ENCODE results near the gene TOX3.

Gene TOX3

DNA sequence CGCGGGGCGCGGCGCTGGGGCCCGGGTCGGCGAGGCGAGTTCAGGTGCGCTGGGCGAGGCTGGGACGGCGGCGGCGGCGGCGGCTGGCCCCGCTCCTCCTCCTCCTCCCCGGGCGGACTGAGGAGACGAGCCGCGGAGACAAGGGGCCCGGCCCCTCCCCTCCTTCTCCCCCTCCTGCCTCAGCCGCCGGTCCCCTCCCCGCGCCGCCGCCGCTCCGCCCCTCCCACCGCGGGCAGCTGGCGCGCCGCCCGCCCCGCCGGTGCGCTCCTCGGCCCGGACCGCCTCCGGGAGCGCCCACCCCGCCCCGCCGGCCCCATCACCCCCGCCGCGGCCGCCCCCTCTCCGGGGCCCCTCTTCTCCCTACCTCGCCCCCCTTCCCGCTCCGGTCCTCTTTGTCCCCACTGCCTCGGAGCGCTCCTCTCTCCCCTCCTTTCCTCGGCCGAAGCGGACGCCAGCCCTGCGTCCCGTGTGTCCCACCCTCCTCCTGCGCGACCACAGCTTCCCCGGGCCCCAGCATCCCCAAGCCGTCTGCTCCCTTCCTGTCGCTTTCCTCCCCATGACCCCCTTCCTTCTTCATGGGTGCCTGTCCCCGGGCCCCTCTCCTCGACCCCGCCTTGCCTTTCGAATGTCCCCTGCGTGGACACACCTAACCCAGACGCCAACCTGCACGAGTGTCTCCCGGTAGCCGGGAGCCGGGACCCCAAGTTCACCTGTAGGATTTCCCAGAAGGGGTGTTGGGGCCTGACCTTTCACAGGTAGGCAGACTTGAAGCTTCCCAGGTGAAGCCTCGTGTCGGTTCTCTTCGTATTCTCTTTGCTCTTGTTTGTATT lies at the start of gene TOX3:
Gene TOX3, minus strand, starts transcription at position 140 of the 830 bp plus-strand sequence. CDS start 420 bp downstream, outside the sequence.
- DNase-seq (ENCODE audit: low read depth), result no peak
- peaks cover 8% of the 10 kb centered on the region for H3K4me1 ChIP-seq (ENCODE audit: control insufficient read depth, insufficient read depth, low read length)
- H3K4me3 ChIP-seq (ENCODE audit: low read length), result no peak within 1 kb of the TSS
- H3K36me3 ChIP-seq (ENCODE audit: control insufficient read depth, insufficient read depth, low read length, severe bottlenecking), result no peaks in the 10 kb centered on the region
- H3K27me3 ChIP-seq (replicated peaks; ENCODE audit: control insufficient read depth, insufficient read depth, low read length), result peaks cover 52% of the 10 kb centered on the region
- no peaks in the 10 kb centered on the region for H3K9me3 ChIP-seq (ENCODE audit: control insufficient read depth, low read length)
- no peak within 1 kb of the TSS for H3K9ac ChIP-seq (ENCODE audit: low read length)

DNA sequence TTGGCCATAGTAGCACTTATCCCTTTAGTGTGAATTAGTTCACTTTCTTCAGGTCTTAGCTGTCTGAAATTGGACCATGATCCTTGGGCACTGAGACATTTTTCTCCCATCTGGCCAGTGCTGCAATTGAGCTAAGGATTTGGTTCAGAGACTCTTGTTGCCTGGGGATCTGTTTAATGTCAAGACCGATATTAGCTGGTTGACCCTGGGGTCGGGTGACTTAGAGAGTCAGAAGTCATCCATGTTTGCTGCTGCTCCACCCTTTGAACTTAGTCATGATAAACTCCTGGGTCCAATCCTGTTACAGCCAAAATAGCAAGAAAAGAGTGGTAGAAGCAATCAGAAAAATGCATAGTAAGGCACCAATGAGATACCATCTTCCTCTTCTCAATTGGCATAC lies 45.8 kb upstream of the TOX3 start:
- Histone ChIP-seq H3K27me3 (replicated peaks; ENCODE audit: control insufficient read depth, insufficient read depth, low read length) (no peaks in the 10 kb centered on the region), H3K9ac (ENCODE audit: low read length) (no peak overlapping the region), H3K4me1 (ENCODE audit: control insufficient read depth, insufficient read depth, low read length) (no peaks in the 10 kb centered on the region), H3K36me3 (ENCODE audit: control insufficient read depth, insufficient read depth, low read length, severe bottlenecking) (no peaks in the 10 kb centered on the region), H3K9me3 (ENCODE audit: control insufficient read depth, low read length) (no peaks in the 10 kb centered on the region), H3K4me3 (ENCODE audit: low read length) (no peak overlapping the region)
- DNase-seq (ENCODE audit: low read depth), result no peak

DNA sequence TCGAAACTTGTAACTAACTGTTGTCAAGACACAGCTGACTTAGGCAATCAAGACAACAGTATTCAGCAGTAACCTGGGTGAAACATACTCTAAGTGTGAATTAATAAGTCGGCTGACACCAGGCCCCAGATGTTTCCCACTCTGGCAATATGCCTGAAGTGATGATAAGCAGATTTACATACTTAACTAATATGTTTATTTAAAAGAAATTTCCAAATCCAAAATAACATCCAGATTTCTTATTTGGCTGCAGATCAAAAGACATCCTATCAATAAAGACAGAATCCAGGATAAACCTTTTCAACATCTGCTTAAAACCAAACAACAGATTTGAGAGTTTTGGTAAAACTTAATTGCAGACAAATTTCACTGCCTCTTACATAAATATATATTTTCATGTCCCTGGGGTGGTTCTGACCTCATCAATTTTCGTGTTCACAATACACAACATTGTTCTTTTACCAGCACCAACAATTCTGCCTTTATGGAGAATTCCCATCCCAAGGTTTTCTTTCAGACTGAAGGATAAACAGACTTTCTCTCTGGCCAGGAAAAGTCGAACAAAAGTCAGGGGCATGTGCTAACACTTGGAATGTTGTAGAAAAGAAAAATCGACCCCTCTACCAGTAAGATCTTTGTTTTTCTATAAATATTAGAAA lies 45.1 kb upstream of the TOX3 start:
- Histone ChIP-seq H3K27me3 (replicated peaks; ENCODE audit: control insufficient read depth, insufficient read depth, low read length) (no peaks in the 10 kb centered on the region), H3K36me3 (ENCODE audit: control insufficient read depth, insufficient read depth, low read length, severe bottlenecking) (no peaks in the 10 kb centered on the region), H3K9me3 (ENCODE audit: control insufficient read depth, low read length) (no peaks in the 10 kb centered on the region), H3K4me3 (ENCODE audit: low read length) (no peak overlapping the region), H3K4me1 (ENCODE audit: control insufficient read depth, insufficient read depth, low read length) (no peaks in the 10 kb centered on the region), H3K9ac (ENCODE audit: low read length) (no peak overlapping the region)
- no peak for DNase-seq (ENCODE audit: low read depth)

DNA sequence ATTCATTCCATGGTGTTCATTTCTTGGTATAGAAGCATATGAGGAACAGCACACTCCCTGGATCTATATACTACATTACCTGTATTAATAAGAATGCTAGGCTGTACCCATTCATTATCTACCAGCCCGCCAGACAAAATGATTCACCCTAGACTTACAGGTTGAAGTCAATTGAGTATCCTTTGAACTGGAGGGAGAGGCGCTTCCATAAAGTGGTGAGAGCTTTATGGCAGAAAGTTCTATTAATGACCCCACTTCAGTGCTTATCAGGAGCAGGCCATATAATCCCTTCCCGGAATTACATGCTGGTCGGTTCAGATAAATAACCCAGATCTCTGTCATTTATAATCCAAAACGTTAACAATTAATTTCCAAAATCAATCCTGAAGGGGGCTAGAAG lies 44.5 kb upstream of the TOX3 start:
- Histone ChIP-seq H3K36me3 (ENCODE audit: control insufficient read depth, insufficient read depth, low read length, severe bottlenecking) (no peaks in the 10 kb centered on the region), H3K4me1 (ENCODE audit: control insufficient read depth, insufficient read depth, low read length) (no peaks in the 10 kb centered on the region), H3K9ac (ENCODE audit: low read length) (no peak overlapping the region), H3K4me3 (ENCODE audit: low read length) (no peak overlapping the region), H3K27me3 (replicated peaks; ENCODE audit: control insufficient read depth, insufficient read depth, low read length) (no peaks in the 10 kb centered on the region), H3K9me3 (ENCODE audit: control insufficient read depth, low read length) (no peaks in the 10 kb centered on the region)
- DNase-seq (ENCODE audit: low read depth), result no peak

DNA sequence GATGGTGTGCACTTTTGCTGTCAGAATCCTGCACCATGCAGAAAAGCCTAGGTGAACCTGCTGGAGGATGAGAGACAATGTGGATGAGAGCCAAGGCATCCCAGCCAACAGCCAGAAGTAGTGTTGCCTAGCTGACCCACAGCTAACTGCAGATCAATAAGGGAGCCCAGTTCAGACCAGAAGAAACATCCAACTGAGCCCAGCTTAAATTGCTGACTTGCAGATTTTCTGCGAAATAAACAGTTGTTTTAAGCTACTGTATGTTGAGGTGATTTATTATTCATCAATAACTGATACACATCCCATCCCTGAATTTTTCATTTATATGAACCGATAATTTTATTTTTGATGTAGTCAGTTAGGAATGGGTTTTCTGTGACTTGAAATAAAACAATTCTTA lies 39.2 kb upstream of the TOX3 start:
- DNase-seq (ENCODE audit: low read depth), result no peak
- no peak overlapping the region for H3K9ac ChIP-seq (ENCODE audit: low read length)
- H3K27me3 ChIP-seq (replicated peaks; ENCODE audit: control insufficient read depth, insufficient read depth, low read length), result no peaks in the 10 kb centered on the region
- H3K4me1 ChIP-seq (ENCODE audit: control insufficient read depth, insufficient read depth, low read length), result no peaks in the 10 kb centered on the region
- peaks cover 4% of the 10 kb centered on the region for H3K9me3 ChIP-seq (ENCODE audit: control insufficient read depth, low read length)
- H3K4me3 ChIP-seq (ENCODE audit: low read length), result no peak overlapping the region
- no peaks in the 10 kb centered on the region for H3K36me3 ChIP-seq (ENCODE audit: control insufficient read depth, insufficient read depth, low read length, severe bottlenecking)

DNA sequence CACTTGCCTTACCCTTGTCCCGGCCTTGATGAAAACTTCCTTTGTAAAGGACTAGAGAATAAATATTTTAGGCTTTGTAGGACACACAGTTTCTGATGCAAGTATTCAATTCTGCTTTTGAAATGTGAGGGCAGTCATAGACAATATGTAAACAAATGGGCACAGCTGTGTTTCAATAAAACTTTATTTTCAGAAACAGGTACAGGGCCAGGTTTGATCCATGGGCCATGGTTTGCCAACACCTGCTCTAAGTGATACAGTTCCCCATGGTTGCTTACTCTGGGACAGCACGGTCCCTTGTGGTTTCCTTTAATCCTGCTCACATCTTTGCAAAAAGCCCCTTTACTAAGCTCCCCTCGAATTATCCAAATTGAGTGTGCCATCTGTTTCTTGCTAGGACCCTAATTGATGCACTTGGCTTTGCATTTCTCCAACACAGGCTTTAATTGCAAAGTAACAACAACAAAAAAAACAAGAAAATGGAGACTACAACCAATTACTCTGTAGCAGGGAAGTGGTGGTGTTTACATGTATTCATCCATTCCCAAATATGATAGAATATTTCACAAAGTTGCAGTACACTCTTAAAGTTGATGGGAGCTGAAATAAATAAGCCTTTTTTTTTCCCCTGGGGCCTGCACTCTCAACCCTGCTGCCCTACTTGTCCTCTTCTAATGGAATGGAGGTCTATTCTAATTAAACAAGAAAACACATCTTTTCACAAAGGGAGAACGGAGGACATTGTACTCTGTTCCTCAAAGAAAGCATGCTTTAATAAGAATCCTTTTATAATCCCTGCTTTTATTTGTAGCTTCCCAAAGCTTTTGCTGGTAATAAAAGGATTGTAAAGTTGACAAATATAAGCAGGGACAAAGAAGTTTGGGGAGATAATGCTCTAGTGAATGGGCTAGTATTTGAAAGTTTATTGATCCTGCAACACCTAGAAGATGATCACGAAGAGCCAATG lies 37.7 kb upstream of the TOX3 start:
- Histone ChIP-seq H3K4me3 (ENCODE audit: low read length) (no peak overlapping the region), H3K9ac (ENCODE audit: low read length) (no peak overlapping the region), H3K27me3 (replicated peaks; ENCODE audit: control insufficient read depth, insufficient read depth, low read length) (no peaks in the 10 kb centered on the region), H3K9me3 (ENCODE audit: control insufficient read depth, low read length) (peaks cover 4% of the 10 kb centered on the region), H3K36me3 (ENCODE audit: control insufficient read depth, insufficient read depth, low read length, severe bottlenecking) (no peaks in the 10 kb centered on the region), H3K4me1 (ENCODE audit: control insufficient read depth, insufficient read depth, low read length) (no peaks in the 10 kb centered on the region)
- no peak for DNase-seq (ENCODE audit: low read depth)

DNA sequence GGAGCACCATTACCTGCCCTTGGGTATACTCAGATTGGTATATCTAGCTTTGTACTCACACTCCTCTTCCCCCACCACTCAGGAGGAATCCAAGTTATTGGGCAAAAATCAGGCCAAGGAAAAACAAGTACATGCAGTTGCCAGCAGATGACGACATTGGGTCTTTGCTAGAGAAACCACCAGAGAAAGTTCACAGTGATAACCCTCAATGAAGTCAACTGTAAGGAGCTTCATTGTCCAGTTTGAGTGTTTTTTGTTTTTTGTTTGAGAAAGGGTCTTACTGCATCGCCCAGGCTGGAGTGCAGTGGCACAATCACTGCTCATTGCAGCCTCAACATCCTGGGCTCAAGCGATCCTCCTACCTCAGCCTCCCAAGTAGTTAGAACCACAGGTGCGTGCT lies 34.6 kb upstream of the TOX3 start:
- Histone ChIP-seq H3K9ac (ENCODE audit: low read length) (no peak overlapping the region), H3K4me1 (ENCODE audit: control insufficient read depth, insufficient read depth, low read length) (no peaks in the 10 kb centered on the region), H3K36me3 (ENCODE audit: control insufficient read depth, insufficient read depth, low read length, severe bottlenecking) (no peaks in the 10 kb centered on the region), H3K27me3 (replicated peaks; ENCODE audit: control insufficient read depth, insufficient read depth, low read length) (no peaks in the 10 kb centered on the region), H3K9me3 (ENCODE audit: control insufficient read depth, low read length) (peaks cover 4% of the 10 kb centered on the region), H3K4me3 (ENCODE audit: low read length) (no peak overlapping the region)
- no peak for DNase-seq (ENCODE audit: low read depth)

DNA sequence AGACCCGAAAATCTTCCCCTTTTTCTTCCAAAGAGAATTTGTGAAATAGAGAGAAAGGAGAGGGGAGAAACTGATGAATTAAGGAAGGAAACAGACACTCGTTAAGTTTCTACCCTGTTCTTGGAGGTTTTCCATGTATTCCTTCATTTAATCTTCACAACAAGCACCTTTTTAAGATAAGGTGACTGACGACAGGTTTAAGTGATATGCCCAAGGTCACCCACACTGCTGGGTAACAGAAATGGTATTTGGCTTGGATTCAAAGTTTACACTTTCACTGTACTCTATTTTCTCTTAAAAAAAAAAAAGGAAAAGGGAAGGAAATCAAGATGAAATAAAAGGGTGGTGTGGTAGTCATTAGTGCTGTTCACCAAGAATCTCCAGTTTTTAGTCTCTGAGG lies 33.5 kb upstream of the TOX3 start:
- DNase-seq (ENCODE audit: low read depth), result no peak
- Histone ChIP-seq H3K36me3 (ENCODE audit: control insufficient read depth, insufficient read depth, low read length, severe bottlenecking) (no peaks in the 10 kb centered on the region), H3K9me3 (ENCODE audit: control insufficient read depth, low read length) (peaks cover 1% of the 10 kb centered on the region), H3K4me3 (ENCODE audit: low read length) (no peak overlapping the region), H3K9ac (ENCODE audit: low read length) (no peak overlapping the region), H3K4me1 (ENCODE audit: control insufficient read depth, insufficient read depth, low read length) (no peaks in the 10 kb centered on the region), H3K27me3 (replicated peaks; ENCODE audit: control insufficient read depth, insufficient read depth, low read length) (no peaks in the 10 kb centered on the region)

DNA sequence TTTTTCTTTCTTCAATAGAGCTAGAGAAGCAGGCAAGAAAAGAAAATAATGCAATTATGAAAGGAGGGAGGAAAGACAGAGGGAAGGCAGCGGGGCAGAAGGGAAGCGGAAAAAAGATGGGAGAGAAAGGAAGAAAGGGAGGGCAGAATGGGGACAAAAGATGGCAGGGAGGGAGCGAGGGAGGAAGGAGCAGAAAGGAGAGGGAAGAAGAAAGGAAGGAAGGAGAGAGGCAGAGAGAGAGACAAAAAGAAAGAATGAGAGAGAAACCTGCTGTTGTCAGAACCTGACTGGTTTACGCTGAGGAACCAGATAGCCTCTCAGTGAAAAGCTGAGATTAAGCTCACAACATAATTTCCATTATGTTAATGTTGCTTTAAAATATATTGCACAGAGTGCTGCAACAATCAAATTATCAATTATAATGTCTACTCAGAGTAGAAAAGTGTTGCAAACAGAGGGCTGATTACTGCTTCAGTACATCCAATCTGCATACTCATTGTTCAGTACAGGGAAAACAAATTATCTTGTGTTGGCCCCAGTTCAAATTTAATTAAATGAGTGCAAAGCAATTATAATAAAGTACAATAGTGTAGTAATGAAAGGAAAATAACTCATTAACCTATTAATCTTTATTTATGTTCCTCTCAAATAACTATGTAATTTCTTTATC lies 32.0 kb upstream of the TOX3 start:
- Histone ChIP-seq H3K4me1 (ENCODE audit: control insufficient read depth, insufficient read depth, low read length) (no peaks in the 10 kb centered on the region), H3K9me3 (ENCODE audit: control insufficient read depth, low read length) (no peaks in the 10 kb centered on the region), H3K27me3 (replicated peaks; ENCODE audit: control insufficient read depth, insufficient read depth, low read length) (no peaks in the 10 kb centered on the region), H3K4me3 (ENCODE audit: low read length) (no peak overlapping the region), H3K36me3 (ENCODE audit: control insufficient read depth, insufficient read depth, low read length, severe bottlenecking) (no peaks in the 10 kb centered on the region), H3K9ac (ENCODE audit: low read length) (no peak overlapping the region)
- no peak for DNase-seq (ENCODE audit: low read depth)

DNA sequence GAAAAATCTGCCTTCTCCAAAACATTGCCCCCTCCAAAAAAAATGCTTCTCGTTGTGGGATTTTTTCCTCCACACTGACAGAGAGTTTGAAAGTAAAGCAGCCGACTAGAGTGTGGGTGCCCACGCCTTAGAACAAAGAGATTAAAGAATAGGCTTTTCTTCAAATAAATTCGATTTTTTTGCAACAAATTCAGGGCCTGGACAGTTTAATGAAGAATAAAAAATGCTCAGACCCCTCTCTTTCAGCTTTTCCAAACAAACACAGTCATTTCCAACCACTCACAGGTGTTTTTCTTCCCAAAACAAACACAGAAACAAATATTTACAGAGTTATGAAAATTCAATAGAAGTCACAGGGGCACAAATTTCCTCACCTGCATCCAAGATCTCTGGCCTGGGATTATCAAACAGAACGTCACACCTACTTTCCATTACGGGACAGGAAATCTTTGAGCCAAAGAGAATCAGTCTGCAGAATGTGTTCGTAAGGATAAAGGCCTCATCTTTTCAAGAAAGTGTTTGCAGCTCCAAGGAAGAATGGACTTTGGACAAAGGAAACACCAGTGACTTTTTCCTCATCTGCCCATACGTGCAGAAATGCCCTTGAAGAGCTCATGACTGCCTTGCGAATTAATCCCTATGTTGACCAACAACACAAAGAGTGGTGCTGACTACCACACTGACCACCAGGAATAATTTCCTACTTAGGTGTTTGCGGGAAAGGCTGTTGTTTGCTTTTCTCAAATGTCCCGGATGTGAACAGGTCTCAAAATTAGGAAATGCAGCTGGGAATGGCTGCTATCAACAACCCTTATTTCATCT lies 31.3 kb upstream of the TOX3 start:
- Histone ChIP-seq H3K27me3 (replicated peaks; ENCODE audit: control insufficient read depth, insufficient read depth, low read length) (no peaks in the 10 kb centered on the region), H3K4me3 (ENCODE audit: low read length) (no peak overlapping the region), H3K4me1 (ENCODE audit: control insufficient read depth, insufficient read depth, low read length) (no peaks in the 10 kb centered on the region), H3K9ac (ENCODE audit: low read length) (no peak overlapping the region), H3K9me3 (ENCODE audit: control insufficient read depth, low read length) (no peaks in the 10 kb centered on the region), H3K36me3 (ENCODE audit: control insufficient read depth, insufficient read depth, low read length, severe bottlenecking) (no peaks in the 10 kb centered on the region)
- DNase-seq (ENCODE audit: low read depth), result no peak

All from adipocyte (in vitro differentiated cells).